ENCODE data around the gene CLEC16A.
"Not testable (repeated sequence)": the region's sequence is repeated elsewhere in the genome, so short reads cannot be mapped to it uniquely, and the experiment has no call there.

CLEC16A gene

GRCh38 chr16:10926094-10926493 lies 18.3 kb upstream of the CLEC16A start:
- no peak for DNase-seq

GRCh38 chr16:10926867-10927266 lies 17.5 kb upstream of the CLEC16A start:
- DNase-seq, result no peak

GRCh38 chr16:10927497-10928112 lies 16.8 kb upstream of the CLEC16A start:
- DNase-seq, result no peak

GRCh38 chr16:10929097-10929496 lies 15.3 kb upstream of the CLEC16A start:
- DNase-seq, result not testable (repeated sequence)

- DNase-seq, result no peak
These were observed 14.3 kb upstream of the CLEC16A start for GRCh38 chr16:10929853-10930754.

GRCh38 chr16:10930755-10931093 lies 13.6 kb upstream of the CLEC16A start:
- no peak for DNase-seq

GRCh38 chr16:10931134-10931533 lies 13.2 kb upstream of the CLEC16A start:
- no peak for DNase-seq

GRCh38 chr16:10931977-10932632 lies 12.3 kb upstream of the CLEC16A start:
- DNase-seq, result no peak

- DNase-seq, result no peak
These were observed 11.2 kb upstream of the CLEC16A start for GRCh38 chr16:10932959-10933710.

GRCh38 chr16:10933865-10934264 lies 10.5 kb upstream of the CLEC16A start:
- DNase-seq, result no peak

GRCh38 chr16:10934325-10935107 lies 9.8 kb upstream of the CLEC16A start:
- no peak for DNase-seq

GRCh38 chr16:10935226-10935915 lies 9.0 kb upstream of the CLEC16A start:
- DNase-seq, result no peak

GRCh38 chr16:10936272-10936984 lies 7.9 kb upstream of the CLEC16A start:
- no peak for DNase-seq

GRCh38 chr16:10937068-10937859 lies 7.1 kb upstream of the CLEC16A start:
- no peak for DNase-seq

- DNase-seq, result no peak
These were observed 6.0 kb upstream of the CLEC16A start for GRCh38 chr16:10938321-10938720.

- DNase-seq, result no peak
These were observed 5.3 kb upstream of the CLEC16A start for GRCh38 chr16:10938796-10939648.

GRCh38 chr16:10939649-10940234 lies 4.6 kb upstream of the CLEC16A start:
- DNase-seq, result no peak

GRCh38 chr16:10940501-10941079 lies 3.8 kb upstream of the CLEC16A start:
- DNase-seq, result no peak
